ENCODE results near the gene GOLGA6C. TPM values are rescaled to one million over a fixed set of nuclear protein-coding genes. Genes with fewer than 3 reads are reported as not detected.
A peak's percentile ranks its signal among the peaks of the same experiment; 100 is the strongest.
"Not testable (repeated sequence)": the region's sequence is repeated elsewhere in the genome, so short reads cannot be mapped to it uniquely, and the experiment has no call there.

GOLGA6C gene
- total RNA-seq, 1 donor from 2014 or later = not detected

GRCh38 chr15:75307778-75308390 lies 49.8 kb downstream of the GOLGA6C start:
- Mint-ChIP-seq H3K27ac (ENCODE audit: unreplicated experiment) (no peak overlapping the region), H3K4me1 (ENCODE audit: low read depth, unreplicated experiment) (no peaks in the 10 kb centered on the region), H3K36me3 (ENCODE audit: unreplicated experiment) (no peaks in the 10 kb centered on the region), H3K9me3 (ENCODE audit: unreplicated experiment) (no peaks in the 10 kb centered on the region), H3K4me3 (ENCODE audit: unreplicated experiment) (no peak overlapping the region), H3K27me3 (ENCODE audit: unreplicated experiment) (no peaks in the 10 kb centered on the region)
- peak; percentile 29 for TF ChIP-seq CTCF (IDR thresholded peaks at IDR 0.05; ENCODE audit: partially characterized antibody, unreplicated experiment)
- peak; percentile 72 for DNase-seq

GRCh38 chr15:75309711-75310110 lies 51.6 kb downstream of the GOLGA6C start:
- Mint-ChIP-seq H3K9me3 (ENCODE audit: unreplicated experiment) (no peaks in the 10 kb centered on the region), H3K4me3 (ENCODE audit: unreplicated experiment) (no peak overlapping the region), H3K36me3 (ENCODE audit: unreplicated experiment) (no peaks in the 10 kb centered on the region), H3K27me3 (ENCODE audit: unreplicated experiment) (no peaks in the 10 kb centered on the region), H3K27ac (ENCODE audit: unreplicated experiment) (no peak overlapping the region), H3K4me1 (ENCODE audit: low read depth, unreplicated experiment) (no peaks in the 10 kb centered on the region)
- TF ChIP-seq CTCF (IDR thresholded peaks at IDR 0.05; ENCODE audit: partially characterized antibody, unreplicated experiment) = no peak
- DNase-seq = no peak

- not testable (repeated sequence) for DNase-seq; H3K9me3 Mint-ChIP-seq (ENCODE audit: unreplicated experiment); H3K27me3 Mint-ChIP-seq (ENCODE audit: unreplicated experiment); H3K4me3 Mint-ChIP-seq (ENCODE audit: unreplicated experiment); H3K36me3 Mint-ChIP-seq (ENCODE audit: unreplicated experiment); H3K4me1 Mint-ChIP-seq (ENCODE audit: low read depth, unreplicated experiment); H3K27ac Mint-ChIP-seq (ENCODE audit: unreplicated experiment)
These were observed 54.4 kb downstream of the GOLGA6C start for GRCh38 chr15:75312548-75312947.

- Mint-ChIP-seq H3K4me1 (ENCODE audit: low read depth, unreplicated experiment) (no peaks in the 10 kb centered on the region), H3K9me3 (ENCODE audit: unreplicated experiment) (no peaks in the 10 kb centered on the region), H3K4me3 (ENCODE audit: unreplicated experiment) (no peak overlapping the region), H3K27ac (ENCODE audit: unreplicated experiment) (no peak overlapping the region), H3K27me3 (ENCODE audit: unreplicated experiment) (peaks cover 3% of the 10 kb centered on the region), H3K36me3 (ENCODE audit: unreplicated experiment) (no peaks in the 10 kb centered on the region)
- no peak for DNase-seq
- no peak for TF ChIP-seq CTCF (IDR thresholded peaks at IDR 0.05; ENCODE audit: partially characterized antibody, unreplicated experiment)
These were observed 55.1 kb downstream of the GOLGA6C start for GRCh38 chr15:75313116-75313845.

- Mint-ChIP-seq H3K9me3 (ENCODE audit: unreplicated experiment) (no peaks in the 10 kb centered on the region), H3K36me3 (ENCODE audit: unreplicated experiment) (no peaks in the 10 kb centered on the region), H3K4me1 (ENCODE audit: low read depth, unreplicated experiment) (no peaks in the 10 kb centered on the region), H3K27me3 (ENCODE audit: unreplicated experiment) (peaks cover 3% of the 10 kb centered on the region), H3K27ac (ENCODE audit: unreplicated experiment) (no peak overlapping the region), H3K4me3 (ENCODE audit: unreplicated experiment) (no peak overlapping the region)
- no peak for TF ChIP-seq CTCF (IDR thresholded peaks at IDR 0.05; ENCODE audit: partially characterized antibody, unreplicated experiment)
- DNase-seq = no peak
These were observed 56.6 kb downstream of the GOLGA6C start for GRCh38 chr15:75314552-75315290.

- H3K4me1 Mint-ChIP-seq (ENCODE audit: low read depth, unreplicated experiment); H3K36me3 Mint-ChIP-seq (ENCODE audit: unreplicated experiment); DNase-seq; H3K9me3 Mint-ChIP-seq (ENCODE audit: unreplicated experiment); H3K27me3 Mint-ChIP-seq (ENCODE audit: unreplicated experiment); H3K4me3 Mint-ChIP-seq (ENCODE audit: unreplicated experiment); H3K27ac Mint-ChIP-seq (ENCODE audit: unreplicated experiment): not testable (repeated sequence)
These were observed 61.2 kb downstream of the GOLGA6C start for GRCh38 chr15:75319231-75319897.

Data from glutamatergic neuron (in vitro differentiated cells).